ENCODE measurements around the gene ZEB1.

Gene ZEB1

DNA sequence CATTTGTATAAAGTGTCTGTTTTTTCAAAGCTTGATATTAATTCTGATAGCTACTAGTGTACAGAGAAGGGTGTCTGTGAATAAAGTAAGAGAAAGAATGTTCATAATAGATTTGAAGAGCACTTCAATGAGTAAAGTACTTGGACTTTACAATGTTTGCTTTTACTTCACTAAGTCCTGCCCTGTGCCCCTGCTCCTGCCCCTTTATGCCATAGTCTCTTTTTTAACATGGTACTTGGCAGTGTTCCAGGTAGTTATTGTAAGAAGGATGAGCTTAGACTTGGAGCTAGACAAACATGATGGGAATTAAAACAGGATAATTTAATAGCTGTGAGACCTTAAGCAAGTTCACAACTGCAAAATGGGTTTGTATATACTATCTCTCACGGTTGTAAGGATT is 41.0 kb downstream of the ZEB1 start:
- TF ChIP-seq CREB1 (IDR thresholded peaks at IDR 0.05; ENCODE audit: low read depth): no peak

DNA sequence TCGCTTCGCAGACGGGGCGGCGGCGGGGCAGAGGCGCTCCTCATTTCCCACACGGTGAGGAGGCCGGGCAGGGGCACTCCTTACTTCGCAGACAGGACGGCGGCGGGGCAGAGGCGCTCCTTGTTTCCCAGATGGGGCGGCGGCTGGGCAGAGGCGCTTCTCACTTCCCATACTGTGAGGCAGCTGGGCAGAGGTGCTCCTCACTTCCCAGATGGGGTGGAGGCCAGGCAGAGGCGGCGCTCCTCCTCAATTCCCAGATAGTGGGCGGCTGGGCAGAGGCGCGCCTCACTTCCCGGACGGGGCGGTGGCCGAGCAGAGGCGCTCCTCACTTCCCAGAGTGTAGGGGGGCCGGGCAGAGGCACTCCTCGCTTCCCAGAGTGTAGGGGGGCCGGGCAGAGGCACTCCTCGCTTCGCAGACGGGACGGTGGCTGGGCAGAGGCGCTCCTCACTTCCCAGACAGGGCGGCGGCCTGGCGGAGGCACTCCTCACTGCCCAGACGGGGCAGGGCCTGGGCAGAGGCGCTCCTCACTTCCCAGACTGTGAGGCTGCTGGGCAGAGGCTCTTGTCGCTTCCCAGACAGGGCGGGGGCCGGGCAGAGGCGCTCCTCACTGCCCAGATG is 43.1 kb downstream of the ZEB1 start:
- TF ChIP-seq CREB1 (IDR thresholded peaks at IDR 0.05; ENCODE audit: low read depth) (no peak), CEBPB (IDR thresholded peaks at IDR 0.05) (no peak), ZBTB7A (IDR thresholded peaks at IDR 0.05; ENCODE audit: low read depth) (no peak), RAD21 (IDR thresholded peaks at IDR 0.05; ENCODE audit: low read depth) (no peak), YY1 (IDR thresholded peaks at IDR 0.05; ENCODE audit: low read depth) (no peak), TEAD4 (IDR thresholded peaks at IDR 0.05) (no peak), TAF1 (IDR thresholded peaks at IDR 0.05; ENCODE audit: low read depth) (no peak), EGR1 (IDR thresholded peaks at IDR 0.05) (no peak), EP300 (IDR thresholded peaks at IDR 0.05; ENCODE audit: borderline replicate concordance) (no peak), NFIC (IDR thresholded peaks at IDR 0.05) (no peak), FOXM1 (IDR thresholded peaks at IDR 0.05; ENCODE audit: borderline replicate concordance, low read depth) (no peak), TCF12 (IDR thresholded peaks at IDR 0.05; ENCODE audit: low read depth) (no peak)
- TF ChIP-seq, protein P1, sequence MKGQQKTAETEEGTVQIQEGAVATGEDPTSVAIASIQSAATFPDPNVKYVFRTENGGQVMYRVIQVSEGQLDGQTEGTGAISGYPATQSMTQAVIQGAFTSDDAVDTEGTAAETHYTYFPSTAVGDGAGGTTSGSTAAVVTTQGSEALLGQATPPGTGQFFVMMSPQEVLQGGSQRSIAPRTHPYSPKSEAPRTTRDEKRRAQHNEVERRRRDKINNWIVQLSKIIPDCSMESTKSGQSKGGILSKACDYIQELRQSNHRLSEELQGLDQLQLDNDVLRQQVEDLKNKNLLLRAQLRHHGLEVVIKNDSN (IDR thresholded peaks at IDR 0.05): no peak
- TF ChIP-seq, protein P2, sequence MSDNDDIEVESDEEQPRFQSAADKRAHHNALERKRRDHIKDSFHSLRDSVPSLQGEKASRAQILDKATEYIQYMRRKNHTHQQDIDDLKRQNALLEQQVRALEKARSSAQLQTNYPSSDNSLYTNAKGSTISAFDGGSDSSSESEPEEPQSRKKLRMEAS (IDR thresholded peaks at IDR 0.05): no peak
- TF ChIP-seq, protein P3, sequence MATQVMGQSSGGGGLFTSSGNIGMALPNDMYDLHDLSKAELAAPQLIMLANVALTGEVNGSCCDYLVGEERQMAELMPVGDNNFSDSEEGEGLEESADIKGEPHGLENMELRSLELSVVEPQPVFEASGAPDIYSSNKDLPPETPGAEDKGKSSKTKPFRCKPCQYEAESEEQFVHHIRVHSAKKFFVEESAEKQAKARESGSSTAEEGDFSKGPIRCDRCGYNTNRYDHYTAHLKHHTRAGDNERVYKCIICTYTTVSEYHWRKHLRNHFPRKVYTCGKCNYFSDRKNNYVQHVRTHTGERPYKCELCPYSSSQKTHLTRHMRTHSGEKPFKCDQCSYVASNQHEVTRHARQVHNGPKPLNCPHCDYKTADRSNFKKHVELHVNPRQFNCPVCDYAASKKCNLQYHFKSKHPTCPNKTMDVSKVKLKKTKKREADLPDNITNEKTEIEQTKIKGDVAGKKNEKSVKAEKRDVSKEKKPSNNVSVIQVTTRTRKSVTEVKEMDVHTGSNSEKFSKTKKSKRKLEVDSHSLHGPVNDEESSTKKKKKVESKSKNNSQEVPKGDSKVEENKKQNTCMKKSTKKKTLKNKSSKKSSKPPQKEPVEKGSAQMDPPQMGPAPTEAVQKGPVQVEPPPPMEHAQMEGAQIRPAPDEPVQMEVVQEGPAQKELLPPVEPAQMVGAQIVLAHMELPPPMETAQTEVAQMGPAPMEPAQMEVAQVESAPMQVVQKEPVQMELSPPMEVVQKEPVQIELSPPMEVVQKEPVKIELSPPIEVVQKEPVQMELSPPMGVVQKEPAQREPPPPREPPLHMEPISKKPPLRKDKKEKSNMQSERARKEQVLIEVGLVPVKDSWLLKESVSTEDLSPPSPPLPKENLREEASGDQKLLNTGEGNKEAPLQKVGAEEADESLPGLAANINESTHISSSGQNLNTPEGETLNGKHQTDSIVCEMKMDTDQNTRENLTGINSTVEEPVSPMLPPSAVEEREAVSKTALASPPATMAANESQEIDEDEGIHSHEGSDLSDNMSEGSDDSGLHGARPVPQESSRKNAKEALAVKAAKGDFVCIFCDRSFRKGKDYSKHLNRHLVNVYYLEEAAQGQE (IDR thresholded peaks at IDR 0.05; ENCODE audit: low read depth): no peak

DNA sequence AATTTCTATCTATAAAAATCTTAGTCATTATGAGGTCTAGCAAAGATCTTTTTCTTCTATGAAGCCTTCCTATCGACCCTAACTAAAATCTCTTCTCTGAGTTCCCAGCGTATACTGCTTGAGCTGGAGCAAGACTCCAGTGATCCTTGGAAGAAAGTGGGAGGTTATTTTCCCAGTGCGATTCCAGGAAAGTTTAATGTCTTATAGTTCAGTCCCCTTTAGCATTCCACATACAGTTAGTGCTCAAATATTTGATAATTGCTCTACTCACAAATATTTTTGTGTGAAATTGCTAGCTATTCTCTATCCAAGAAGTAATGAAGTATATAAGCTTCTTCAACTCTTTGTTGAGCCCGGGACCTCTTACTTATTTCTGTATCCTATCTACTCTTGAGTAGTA is 47.7 kb downstream of the ZEB1 start:
- no peak for TF ChIP-seq CREB1 (IDR thresholded peaks at IDR 0.05; ENCODE audit: low read depth)
- TF ChIP-seq CEBPB (IDR thresholded peaks at IDR 0.05): no peak
- TF ChIP-seq NFIC (IDR thresholded peaks at IDR 0.05): no peak
- TF ChIP-seq, protein P1 (IDR thresholded peaks at IDR 0.05): no peak
- no peak for TF ChIP-seq ZBTB7A (IDR thresholded peaks at IDR 0.05; ENCODE audit: low read depth)
- no peak for TF ChIP-seq RAD21 (IDR thresholded peaks at IDR 0.05; ENCODE audit: low read depth)
- no peak for TF ChIP-seq EP300 (IDR thresholded peaks at IDR 0.05; ENCODE audit: borderline replicate concordance)
- TF ChIP-seq, protein P2 (IDR thresholded peaks at IDR 0.05): no peak
- no peak for TF ChIP-seq FOXM1 (IDR thresholded peaks at IDR 0.05; ENCODE audit: borderline replicate concordance, low read depth)
- no peak for TF ChIP-seq TCF12 (IDR thresholded peaks at IDR 0.05; ENCODE audit: low read depth)

DNA sequence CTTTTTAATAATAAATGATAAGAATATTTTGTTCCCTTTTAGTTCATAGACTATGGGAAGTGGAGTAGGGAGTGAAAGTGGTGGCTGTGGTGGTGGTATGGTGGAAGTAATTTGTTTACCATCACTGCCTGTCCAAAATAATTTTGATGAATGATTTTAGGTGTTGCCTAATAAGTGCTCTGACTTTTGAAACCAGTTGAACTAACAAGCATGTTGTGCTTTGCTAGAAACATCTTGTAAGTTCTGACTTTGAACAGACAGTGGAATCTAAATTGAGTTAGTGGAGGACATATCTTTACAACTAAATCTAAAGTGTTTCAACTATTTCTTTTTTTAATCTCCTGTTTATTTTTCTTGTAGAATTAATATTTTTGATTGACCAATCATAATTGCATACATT is 49.7 kb downstream of the ZEB1 start:
- TF ChIP-seq, protein P2 (IDR thresholded peaks at IDR 0.05): no peak
- TF ChIP-seq FOXM1 (IDR thresholded peaks at IDR 0.05; ENCODE audit: borderline replicate concordance, low read depth) (no peak), TAF1 (IDR thresholded peaks at IDR 0.05; ENCODE audit: low read depth) (no peak), EP300 (IDR thresholded peaks at IDR 0.05; ENCODE audit: borderline replicate concordance) (no peak), EGR1 (IDR thresholded peaks at IDR 0.05) (no peak), CREB1 (IDR thresholded peaks at IDR 0.05; ENCODE audit: low read depth) (no peak), TEAD4 (IDR thresholded peaks at IDR 0.05) (no peak), TCF12 (IDR thresholded peaks at IDR 0.05; ENCODE audit: low read depth) (no peak), RAD21 (IDR thresholded peaks at IDR 0.05; ENCODE audit: low read depth) (no peak), YY1 (IDR thresholded peaks at IDR 0.05; ENCODE audit: low read depth) (no peak), NFIC (IDR thresholded peaks at IDR 0.05) (no peak), CEBPB (IDR thresholded peaks at IDR 0.05) (no peak), ZBTB7A (IDR thresholded peaks at IDR 0.05; ENCODE audit: low read depth) (no peak)
- TF ChIP-seq, protein P3 (IDR thresholded peaks at IDR 0.05; ENCODE audit: low read depth): no peak
- TF ChIP-seq, protein P1 (IDR thresholded peaks at IDR 0.05): no peak

DNA sequence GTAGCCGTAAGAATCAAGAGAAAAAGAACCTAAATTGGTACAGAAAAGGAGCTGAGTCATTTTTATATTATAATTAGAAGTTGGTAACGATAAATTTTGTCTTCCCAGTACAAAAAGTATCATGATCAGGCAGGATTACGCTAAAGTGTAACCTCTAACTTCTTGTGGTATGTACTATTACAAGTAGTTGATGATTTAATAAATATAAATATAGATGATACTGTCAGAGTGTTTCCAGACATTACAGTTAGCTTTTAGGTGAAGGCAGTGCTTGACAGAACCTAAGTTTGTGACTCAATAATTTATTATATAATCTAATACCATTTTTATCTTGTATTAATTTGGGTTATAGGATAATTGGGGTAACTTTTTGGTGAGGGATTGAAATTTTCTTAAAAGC is 53.4 kb downstream of the ZEB1 start:
- TF ChIP-seq CEBPB (IDR thresholded peaks at IDR 0.05): no peak
- no peak for TF ChIP-seq NFIC (IDR thresholded peaks at IDR 0.05)
- TF ChIP-seq, protein P2 (IDR thresholded peaks at IDR 0.05): no peak
- no peak for TF ChIP-seq EP300 (IDR thresholded peaks at IDR 0.05; ENCODE audit: borderline replicate concordance)
- no peak for TF ChIP-seq TCF12 (IDR thresholded peaks at IDR 0.05; ENCODE audit: low read depth)
- no peak for TF ChIP-seq FOXM1 (IDR thresholded peaks at IDR 0.05; ENCODE audit: borderline replicate concordance, low read depth)
